AG04450 (cell line): ENCODE data around the gene CDKN2AIPNL. TPM values are rescaled to one million over a fixed set of nuclear protein-coding genes. Genes with fewer than 3 reads are reported as not detected.
"Not testable (repeated sequence)": the region's sequence is repeated elsewhere in the genome, so short reads cannot be mapped to it uniquely, and the experiment has no call there.

Experiments used
- CTCF ChIA-PET: fragments of 300-600, 350-600 bp; formaldehyde crosslinking; extraction: SDS; loops from one replicate; lab custom pipeline; 2022; ENCODE audit warnings: antibody characterized with exemption, inconsistent platforms; lab: Charles Lee
- POLR2A ChIA-PET: fragments of 350-600 bp; formaldehyde crosslinking; extraction: SDS; loops from one replicate; lab custom pipeline; 2021; ENCODE audit warnings: antibody characterized with exemption, inconsistent platforms; lab: Yijun Ruan, JAX
- DNase-seq: peaks from one replicate; pipeline ENCODE4 v3.0.0-alpha.2; 2011; ENCODE audit warnings: low read depth, low spot score
- H3K27ac ChIP-seq: one replicate; pipeline ENCODE4 v1.5.1; 2012; ENCODE audit warnings: low read depth, low read length, control low read depth
- H3K27me3 ChIP-seq: one replicate; pipeline ENCODE4 v1.6.0; 2012; ENCODE audit warnings: low read length; ENCODE audit not compliant: control insufficient read depth, insufficient read depth
- H3K4me3 ChIP-seq: 2 replicates; pipeline ENCODE4 v1.5.1; 2011; ENCODE audit warnings: mild to moderate bottlenecking, low read depth, low read length, control low read depth
- H3K9me3 ChIP-seq: 2 replicates; pipeline ENCODE4 v1.5.1; 2012; ENCODE audit warnings: low read length; ENCODE audit not compliant: control insufficient read depth, insufficient read depth
- CTCF ChIP-seq: IDR thresholded peaks from 2 replicates; pipeline ENCODE4 v1.5.1; 2011; ENCODE audit warnings: low read depth, low read length, control low read depth, inconsistent platforms
- polyA plus RNA-seq: library from polyadenylated mRNA; depleted of rRNA; stranded (reverse); fragments of >200 nt; gene quantifications from 2 replicates; pipeline ENCODE4 v1.2.3, GENCODE V29; 2011

Gene CDKN2AIPNL
- polyA plus RNA-seq, 1 experiment: 20.8 TPM

DNA sequence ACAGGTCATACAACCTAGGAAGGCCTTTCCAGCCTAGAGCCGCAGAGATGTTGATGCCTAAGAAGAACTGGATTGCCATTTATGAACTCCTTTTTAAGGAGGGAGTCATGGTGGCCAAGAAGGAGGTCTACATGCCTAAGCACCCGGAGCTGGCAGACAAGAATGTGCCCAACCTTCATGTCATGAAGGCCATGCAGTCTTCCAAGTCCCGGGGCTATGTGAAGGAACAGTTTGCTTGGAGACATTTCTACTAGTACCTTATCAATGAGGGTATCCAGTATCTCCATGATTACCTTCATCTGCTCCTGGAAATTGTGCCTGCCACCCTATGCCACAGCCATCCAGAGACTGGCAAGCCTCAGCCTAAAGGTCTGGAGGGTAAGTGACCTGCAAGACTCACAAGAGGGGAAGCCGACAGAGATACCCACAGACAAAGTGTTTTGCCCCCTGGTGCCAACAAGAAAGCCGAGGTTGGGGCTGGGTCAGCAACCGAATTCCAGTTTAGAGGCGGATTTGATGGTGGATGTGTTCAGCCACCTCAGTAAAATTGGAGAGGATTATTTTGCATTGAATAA is 11.2 kb upstream of the CDKN2AIPNL start:
- TF ChIP-seq CTCF: no peak
- no peak for DNase-seq
- ChIA-PET CTCF (no interaction called here), POLR2A (no interaction called here)
- H3K4me3 ChIP-seq: no peak overlapping the region
- H3K27me3 ChIP-seq: no peaks in the 10 kb centered on the region
- no peak overlapping the region for H3K27ac ChIP-seq
- H3K9me3 ChIP-seq: no peaks in the 10 kb centered on the region

DNA sequence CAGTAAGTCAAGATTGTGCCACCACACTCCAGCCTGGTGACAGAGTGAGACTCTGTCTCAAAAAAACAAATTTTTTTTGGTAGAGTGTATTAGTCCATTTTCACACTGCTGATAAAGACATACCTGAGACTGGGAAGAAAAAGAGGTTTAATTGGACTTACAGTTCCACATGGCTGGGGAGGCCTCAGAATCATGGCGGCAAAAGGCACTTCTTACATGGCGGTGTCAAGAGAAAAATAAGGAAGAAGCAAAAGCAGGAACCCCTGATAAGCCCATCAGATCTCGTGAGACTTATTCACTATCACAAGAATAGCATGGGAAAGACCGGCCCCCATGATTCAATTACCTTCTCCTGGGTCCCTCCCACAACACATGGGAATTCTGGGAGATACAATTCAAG is 9.4 kb upstream of the CDKN2AIPNL start:
- H3K9me3 ChIP-seq, CTCF ChIA-PET, H3K27me3 ChIP-seq, POLR2A ChIA-PET, DNase-seq, H3K27ac ChIP-seq, H3K4me3 ChIP-seq: not testable (repeated sequence)

GRCh38 chr5:134420343-134420742 is 8.7 kb upstream of the CDKN2AIPNL start:
- no peak for DNase-seq
- CTCF ChIA-PET: interaction anchor here (1.4 kb wide), 1 partner anchor 167 kb away, joined by 4 read pairs; no protein-coding TSS in a partner anchor
- no peaks in the 10 kb centered on the region for H3K9me3 ChIP-seq
- POLR2A ChIA-PET: no interaction called here
- no peak overlapping the region for H3K27ac ChIP-seq
- H3K4me3 ChIP-seq: no peak overlapping the region
- no peak for TF ChIP-seq CTCF
- H3K27me3 ChIP-seq: no peaks in the 10 kb centered on the region

GRCh38 chr5:134418958-134419357 is 7.3 kb upstream of the CDKN2AIPNL start:
- CTCF ChIA-PET: interaction anchor here (1.3 to 1.4 kb wide), 2 partner anchors 109 to 168 kb away, joined by 4 to 5 read pairs; no protein-coding TSS in a partner anchor

GRCh38 chr5:134417707-134418106 is 6.0 kb upstream of the CDKN2AIPNL start:
- Histone ChIP-seq H3K9me3 (no peaks in the 10 kb centered on the region), H3K4me3 (no peak overlapping the region), H3K27me3 (no peaks in the 10 kb centered on the region), H3K27ac (no peak overlapping the region)
- ChIA-PET CTCF (interaction anchor here (0.6 to 1.4 kb wide), 3 partner anchors 8 to 160 kb away, joined by 3 to 5 read pairs (median 5); no protein-coding TSS in a partner anchor), POLR2A (no interaction called here)
- DNase-seq: no peak
- TF ChIP-seq CTCF: no peak

More at GRCh38 chr5:134418958-134419357, 7.3 kb upstream of the CDKN2AIPNL start:
- POLR2A ChIA-PET: no interaction called here
- H3K27me3 ChIP-seq: no peaks in the 10 kb centered on the region
- TF ChIP-seq CTCF: no peak
- H3K27ac ChIP-seq: no peak overlapping the region
- no peak overlapping the region for H3K4me3 ChIP-seq
- no peak for DNase-seq
- no peaks in the 10 kb centered on the region for H3K9me3 ChIP-seq
